ENCODE measurements around the gene MGST2. TPM values are rescaled to one million over a fixed set of nuclear protein-coding genes. Genes with fewer than 3 reads are reported as not detected.

The MGST2 gene
- total RNA-seq, 1 donor from 2014 or later, result 60.2 TPM

- DNase-seq (ENCODE audit: low read depth, low spot score), result no peak
Observed at GRCh38 chr4:139643042-139643895, 22.4 kb upstream of the MGST2 start.

DNA sequence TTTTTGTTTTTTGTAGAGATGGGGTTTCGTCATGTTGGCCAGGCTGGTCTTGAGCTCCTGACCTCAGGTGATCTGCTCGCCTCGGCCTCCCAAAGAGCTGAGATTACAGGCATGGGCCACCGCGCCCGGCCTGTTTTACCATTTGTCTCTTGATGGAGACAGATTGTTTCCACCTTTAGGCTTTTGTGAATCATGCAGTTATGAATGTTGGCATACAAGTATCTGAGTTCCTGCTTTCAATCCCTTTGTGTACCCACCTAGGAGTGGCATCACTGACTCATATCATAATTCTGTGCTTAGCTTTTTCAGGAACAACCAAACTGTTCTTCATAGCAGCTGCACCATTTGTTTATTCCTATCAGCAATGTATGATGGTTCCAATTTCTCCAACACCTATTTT lies 20.2 kb upstream of the MGST2 start:
- DNase-seq (ENCODE audit: low read depth, low spot score), result no peak

- DNase-seq (ENCODE audit: low read depth, low spot score), result no peak
Observed at GRCh38 chr4:139647184-139647583, 18.4 kb upstream of the MGST2 start.

DNA sequence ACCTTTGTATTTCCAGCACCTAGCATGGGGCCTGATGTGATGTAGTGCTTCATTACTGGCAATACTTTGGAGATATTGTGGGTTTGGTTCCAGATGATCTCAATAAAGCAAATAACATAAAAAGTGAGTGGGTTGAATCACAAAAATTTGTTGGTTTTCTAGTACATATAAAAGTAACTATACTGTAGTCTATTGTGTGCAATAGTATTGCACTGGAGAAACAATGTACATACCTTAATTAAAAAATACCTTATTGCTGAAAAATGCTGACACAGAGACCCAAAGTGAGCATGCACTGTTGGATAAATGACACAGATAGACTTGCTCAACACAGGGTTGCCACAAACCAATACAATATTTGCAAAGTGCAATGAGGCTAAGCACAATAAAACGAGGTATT lies 17.7 kb upstream of the MGST2 start:
- DNase-seq (ENCODE audit: low read depth, low spot score), result no peak

- DNase-seq (ENCODE audit: low read depth, low spot score), result peak; percentile 52
Observed at GRCh38 chr4:139651282-139652194, 14.1 kb upstream of the MGST2 start.

DNA sequence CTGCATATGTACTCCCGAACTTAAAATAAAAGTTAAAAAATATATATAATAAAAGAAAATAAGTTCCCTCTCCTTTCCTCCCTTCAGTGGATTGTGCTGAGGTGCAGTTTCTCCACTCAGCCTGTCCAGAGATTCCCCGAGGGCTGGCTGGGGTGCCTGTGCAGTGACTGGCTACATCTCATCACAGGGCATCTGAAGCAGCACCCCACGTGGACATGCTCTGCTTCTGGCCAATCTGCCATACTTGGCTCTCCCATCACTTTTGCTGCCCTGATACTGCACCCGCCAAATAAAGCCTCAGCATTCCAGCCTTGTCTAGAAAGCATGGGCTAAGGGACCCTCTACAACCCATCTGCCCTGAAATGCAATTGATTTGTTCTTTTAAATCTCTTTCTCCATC lies 11.1 kb upstream of the MGST2 start:
- no peak for DNase-seq (ENCODE audit: low read depth, low spot score)

DNA sequence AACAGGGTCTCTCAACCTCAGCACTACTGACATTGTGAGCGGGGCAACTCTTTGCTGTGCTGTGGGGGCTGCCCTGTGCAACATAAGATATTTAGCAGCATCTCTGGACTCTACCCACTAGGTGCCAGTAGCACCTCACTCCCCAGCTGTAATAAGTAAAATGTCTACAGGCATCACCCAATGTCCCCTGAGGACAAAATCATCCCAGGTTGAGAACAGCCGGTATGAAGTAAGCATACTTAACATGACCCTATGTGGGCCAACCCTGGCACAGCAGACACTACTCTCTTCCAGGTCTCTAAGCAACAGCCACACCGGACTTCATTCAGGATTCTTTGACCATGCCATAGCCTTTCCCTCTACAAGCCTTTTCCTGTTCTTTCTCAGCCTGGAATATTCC lies 10.5 kb upstream of the MGST2 start:
- DNase-seq (ENCODE audit: low read depth, low spot score), result no peak

DNA sequence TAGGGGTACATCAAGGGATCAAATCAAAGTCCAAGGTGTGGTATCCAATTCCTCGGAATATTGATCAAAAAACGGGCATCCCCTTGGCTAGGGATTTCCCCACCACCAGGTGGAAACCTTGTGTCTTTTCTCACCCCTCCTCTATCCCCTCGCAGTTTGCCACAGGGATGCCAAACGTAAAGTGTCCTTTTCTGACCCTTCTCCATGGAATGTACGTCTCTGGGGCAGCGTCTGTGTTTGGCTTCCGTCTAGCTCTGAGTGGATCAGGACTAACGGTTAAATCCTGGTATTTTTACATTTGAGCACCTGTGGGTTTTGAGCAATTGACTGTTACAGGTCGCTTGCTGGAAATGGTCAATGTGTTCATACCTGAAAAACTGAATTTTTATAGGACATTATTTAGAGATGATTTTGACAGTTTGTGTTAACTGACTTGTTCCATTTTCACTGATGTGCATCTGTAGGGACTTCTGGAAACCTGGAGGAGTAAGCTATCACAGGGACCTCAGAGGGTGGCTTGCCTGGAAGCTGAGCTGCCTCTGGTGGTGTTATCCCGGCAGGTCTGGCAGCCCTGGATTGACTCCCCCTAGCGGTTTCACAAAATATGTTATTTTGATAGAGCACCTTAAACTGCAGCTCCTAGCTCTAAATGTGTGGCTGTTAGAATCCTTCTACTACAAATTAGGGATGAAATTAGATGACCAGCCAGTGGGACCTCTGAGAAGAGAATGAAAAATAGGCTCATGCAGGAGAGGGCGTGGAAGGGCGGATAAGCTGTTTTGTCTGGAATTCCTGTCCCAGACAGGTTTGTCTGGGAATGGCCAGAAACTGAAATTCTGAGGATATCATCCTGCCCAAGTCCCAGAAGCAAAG lies 8.8 kb upstream of the MGST2 start:
- peak; percentile 48 for DNase-seq (ENCODE audit: low read depth, low spot score)

GRCh38 chr4:139658185-139658584 lies 7.4 kb upstream of the MGST2 start:
- no peak for DNase-seq (ENCODE audit: low read depth, low spot score)

DNA sequence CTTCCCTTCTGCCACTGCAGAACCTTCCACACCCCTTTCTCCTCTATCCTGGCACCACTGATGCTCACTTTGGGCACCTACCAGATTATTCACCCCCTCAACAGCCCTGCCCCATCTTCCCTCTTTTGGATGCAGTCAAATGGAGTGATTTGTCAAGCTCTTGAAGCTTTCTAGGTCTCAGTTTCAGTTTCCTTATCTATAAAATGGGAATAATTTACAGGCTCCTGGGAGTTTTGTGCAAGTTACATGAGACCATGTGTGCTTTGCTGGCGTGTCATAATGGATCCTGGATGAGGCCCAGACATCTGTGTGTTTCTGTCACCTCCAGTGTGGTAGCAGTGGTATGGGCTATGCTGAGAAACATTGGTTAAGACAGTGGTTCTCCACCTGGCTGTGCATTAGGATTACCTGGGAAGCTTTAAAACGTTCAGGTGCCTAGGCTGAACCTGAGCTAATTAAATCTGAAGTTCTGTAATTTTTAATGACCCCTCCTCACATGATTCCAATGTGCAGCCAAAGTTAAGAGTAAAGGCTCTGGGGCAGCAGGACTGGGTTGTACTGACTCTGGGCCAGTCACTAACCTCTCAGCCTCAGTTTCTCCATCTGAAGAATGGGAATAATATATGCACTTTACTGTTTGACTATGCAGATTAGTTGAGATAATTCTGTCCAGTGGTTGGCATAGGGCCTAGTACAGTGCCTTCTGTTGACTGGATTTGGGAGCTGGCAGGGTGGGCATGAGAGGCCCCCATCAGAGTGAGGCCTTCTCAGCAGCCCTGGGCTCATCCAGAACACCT lies 6.8 kb upstream of the MGST2 start:
- no peak for DNase-seq (ENCODE audit: low read depth, low spot score)

DNA sequence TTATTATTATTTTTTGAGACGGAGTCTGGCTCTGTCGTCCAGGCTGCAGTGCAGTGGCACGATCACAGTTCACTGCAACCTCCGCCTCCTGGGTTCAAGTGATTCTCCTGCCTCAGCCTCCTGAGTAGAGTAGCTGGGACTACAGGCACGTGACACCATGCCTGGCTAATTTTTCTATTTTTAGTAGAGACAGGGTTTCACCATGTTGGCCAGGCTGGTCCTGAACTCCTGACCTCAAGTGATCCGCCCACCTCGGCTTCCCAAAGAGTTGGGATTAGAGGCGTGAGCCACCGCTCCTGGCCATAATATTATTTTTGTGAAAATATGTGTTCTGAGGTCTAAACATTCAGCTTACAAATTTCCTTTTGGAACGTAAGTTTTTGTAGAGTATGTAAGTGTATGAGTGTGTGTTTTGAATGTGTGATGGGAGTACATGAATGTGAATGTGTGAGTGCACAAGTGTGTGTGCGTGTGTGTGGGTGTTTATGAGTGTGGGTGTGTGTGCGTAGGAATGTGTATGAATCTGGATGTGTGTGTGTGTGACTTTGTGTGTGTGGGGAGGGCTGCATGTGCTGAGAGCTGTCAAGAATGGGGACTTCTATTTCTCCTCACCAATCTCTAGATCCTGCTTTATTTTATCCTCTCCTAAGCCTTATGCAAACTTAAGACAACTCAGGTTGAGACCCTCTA lies 5.7 kb upstream of the MGST2 start:
- DNase-seq (ENCODE audit: low read depth, low spot score), result no peak

- DNase-seq (ENCODE audit: low read depth, low spot score), result peak; percentile 53
Observed at GRCh38 chr4:139660568-139661043, 5.0 kb upstream of the MGST2 start.

GRCh38 chr4:139663561-139664138 lies 2.0 kb upstream of the MGST2 start:
- no peak for DNase-seq (ENCODE audit: low read depth, low spot score)

- DNase-seq (ENCODE audit: low read depth, low spot score), result no peak
Observed at GRCh38 chr4:139664442-139664841, 1.2 kb upstream of the MGST2 start.

- no peak for DNase-seq (ENCODE audit: low read depth, low spot score)
Observed at GRCh38 chr4:139665079-139665689, 435 bp upstream of the MGST2 start.

GRCh38 chr4:139666735-139667281 lies 1.2 kb downstream of the MGST2 start:
- peak; percentile 49 for DNase-seq (ENCODE audit: low read depth, low spot score)

GRCh38 chr4:139668036-139668435 lies 2.4 kb downstream of the MGST2 start:
- no peak for DNase-seq (ENCODE audit: low read depth, low spot score)

DNA sequence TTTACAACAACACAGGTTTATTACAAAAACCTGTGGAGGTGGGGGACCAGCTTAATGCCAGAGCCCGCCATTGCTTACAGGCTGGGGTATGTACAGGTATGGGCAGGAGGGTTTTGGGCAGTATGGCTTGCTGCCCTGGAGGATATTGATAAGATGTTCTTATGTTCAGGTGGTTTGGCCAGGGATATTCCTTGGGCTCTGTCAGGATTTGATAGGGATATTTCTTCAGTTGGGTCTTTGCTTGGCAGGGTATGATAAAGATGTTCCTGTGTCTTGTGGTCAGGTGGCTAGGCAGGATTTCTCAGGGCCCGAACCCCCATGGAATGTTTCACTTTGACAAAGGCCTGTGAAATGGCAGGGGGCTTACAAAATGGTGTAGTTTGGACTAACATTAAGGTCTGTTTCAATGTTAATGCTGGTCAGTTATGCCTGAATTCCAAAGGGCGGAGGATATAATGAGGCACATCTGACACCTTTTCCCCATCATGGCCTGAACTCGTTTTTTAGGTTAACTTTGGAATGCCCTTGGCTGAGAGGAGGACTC lies 3.1 kb downstream of the MGST2 start:
- no peak for DNase-seq (ENCODE audit: low read depth, low spot score)
